Uterus (tissue), 2 donors: ENCODE measurements around the gene VSNL1.

Experiments used
- POLR2A ChIP-seq, 2 donors: fragments of 450-650 bp; IDR thresholded peaks; one replicate each; pipeline ENCODE4 v1.6.1; 2016; ENCODE audit warnings: antibody characterized with exemption in 2 of 2, mild to moderate bottlenecking in 1 of 2, moderate library complexity in 1 of 2
- TF ChIP-seq, protein P1 (sequence below), 4 experiments: fragments of 200-600 bp in 2 of 4; fragments of 450-650 bp in 2 of 4; sonication (generic) in 2 of 4; IDR thresholded peaks; one replicate each; pipeline ENCODE4 v1.5.1; 2016 to 2019; ENCODE audit warnings: antibody characterized with exemption in 4 of 4, mild to moderate bottlenecking in 2 of 4, moderate library complexity in 1 of 4

DNA sequence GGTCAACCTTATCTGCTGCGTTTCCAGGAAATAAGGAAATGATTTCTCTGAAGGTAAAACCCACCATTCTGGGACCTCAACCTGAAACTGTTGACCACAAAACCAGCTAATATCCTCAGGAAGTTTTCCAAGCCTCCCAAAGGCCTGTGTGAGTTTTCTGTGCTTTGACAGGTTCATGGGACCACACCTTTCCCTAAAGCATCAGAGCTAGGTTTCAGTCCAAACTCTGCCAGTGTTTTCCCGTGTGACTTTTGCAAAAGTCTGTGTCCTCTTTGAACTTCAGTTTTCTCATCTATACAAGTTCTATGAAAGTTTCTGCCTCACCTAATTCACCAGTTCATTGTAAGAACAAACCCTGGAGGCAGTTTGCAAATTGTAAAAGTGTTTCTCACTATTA lies 39.8 kb downstream of the VSNL1 start:
- TF ChIP-seq, protein P1, sequence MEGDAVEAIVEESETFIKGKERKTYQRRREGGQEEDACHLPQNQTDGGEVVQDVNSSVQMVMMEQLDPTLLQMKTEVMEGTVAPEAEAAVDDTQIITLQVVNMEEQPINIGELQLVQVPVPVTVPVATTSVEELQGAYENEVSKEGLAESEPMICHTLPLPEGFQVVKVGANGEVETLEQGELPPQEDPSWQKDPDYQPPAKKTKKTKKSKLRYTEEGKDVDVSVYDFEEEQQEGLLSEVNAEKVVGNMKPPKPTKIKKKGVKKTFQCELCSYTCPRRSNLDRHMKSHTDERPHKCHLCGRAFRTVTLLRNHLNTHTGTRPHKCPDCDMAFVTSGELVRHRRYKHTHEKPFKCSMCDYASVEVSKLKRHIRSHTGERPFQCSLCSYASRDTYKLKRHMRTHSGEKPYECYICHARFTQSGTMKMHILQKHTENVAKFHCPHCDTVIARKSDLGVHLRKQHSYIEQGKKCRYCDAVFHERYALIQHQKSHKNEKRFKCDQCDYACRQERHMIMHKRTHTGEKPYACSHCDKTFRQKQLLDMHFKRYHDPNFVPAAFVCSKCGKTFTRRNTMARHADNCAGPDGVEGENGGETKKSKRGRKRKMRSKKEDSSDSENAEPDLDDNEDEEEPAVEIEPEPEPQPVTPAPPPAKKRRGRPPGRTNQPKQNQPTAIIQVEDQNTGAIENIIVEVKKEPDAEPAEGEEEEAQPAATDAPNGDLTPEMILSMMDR (IDR thresholded peaks at IDR 0.05): no peak
- no peak for TF ChIP-seq POLR2A (IDR thresholded peaks at IDR 0.05)
